Measurements from ENCODE around the gene RNGTT. TPM values are rescaled to one million over a fixed set of nuclear protein-coding genes. Genes with fewer than 3 reads are reported as not detected.
"Not testable (repeated sequence)": the region's sequence is repeated elsewhere in the genome, so short reads cannot be mapped to it uniquely, and the experiment has no call there.

RNGTT gene
- total RNA-seq, 3 donors from 2014 or later = 21.0 to 23.4 (median 21.5) TPM

DNA sequence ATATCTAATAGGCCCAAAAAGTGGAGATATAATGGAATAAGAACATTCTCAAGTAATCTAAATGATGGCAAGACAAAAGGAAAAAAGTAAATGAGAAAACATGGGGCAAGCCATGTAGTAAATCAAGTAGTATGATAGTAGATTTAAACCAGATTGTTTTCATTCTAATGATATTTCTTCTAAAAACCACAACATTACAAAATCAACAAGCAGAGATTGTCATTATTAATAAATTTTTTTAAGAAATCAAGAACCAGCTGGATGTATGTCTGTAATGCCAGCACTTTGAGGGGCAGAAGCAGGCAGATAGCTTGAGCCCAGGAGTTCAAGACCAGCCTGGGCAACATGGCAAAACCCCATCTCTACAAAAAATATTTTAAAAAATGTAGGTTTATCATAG lies 155.0 kb downstream of the RNGTT start:
- Mint-ChIP-seq H3K4me1 (ENCODE audit: low read depth) (peaks cover 8% of the 10 kb centered on the region), H3K36me3 (ENCODE audit: insufficient read depth) (peaks cover 41% of the 10 kb centered on the region), H3K9me3 (peaks cover 18% of the 10 kb centered on the region), H3K27me3 (ENCODE audit: low read depth) (no peaks in the 10 kb centered on the region), H3K4me3 (no peak overlapping the region)
- ATAC-seq = no peak
- no peak for DNase-seq

DNA sequence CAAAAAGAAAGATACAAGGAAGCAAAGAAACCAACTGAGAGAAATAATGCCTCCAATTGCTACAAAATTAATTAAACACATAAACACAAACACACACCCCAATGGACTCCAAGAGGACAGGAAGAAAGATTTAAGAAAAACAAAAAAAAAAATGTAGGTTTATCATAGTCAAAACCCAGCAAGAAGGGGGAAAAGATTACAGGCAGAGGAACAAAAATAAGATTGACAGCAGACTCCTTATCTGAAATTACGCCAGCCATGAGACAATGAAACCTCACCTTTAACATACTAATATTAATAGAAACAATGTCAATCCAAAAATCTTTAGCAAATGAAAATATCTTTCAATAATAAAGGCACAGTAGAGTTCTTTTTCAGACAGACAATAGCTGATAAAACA lies 155.8 kb downstream of the RNGTT start:
- Mint-ChIP-seq H3K9me3 (peaks cover 18% of the 10 kb centered on the region), H3K36me3 (ENCODE audit: insufficient read depth) (peaks cover 43% of the 10 kb centered on the region), H3K4me1 (ENCODE audit: low read depth) (peaks cover 10% of the 10 kb centered on the region), H3K4me3 (no peak overlapping the region), H3K27me3 (ENCODE audit: low read depth) (no peaks in the 10 kb centered on the region)
- ATAC-seq (no peak), DNase-seq (no peak)

DNA sequence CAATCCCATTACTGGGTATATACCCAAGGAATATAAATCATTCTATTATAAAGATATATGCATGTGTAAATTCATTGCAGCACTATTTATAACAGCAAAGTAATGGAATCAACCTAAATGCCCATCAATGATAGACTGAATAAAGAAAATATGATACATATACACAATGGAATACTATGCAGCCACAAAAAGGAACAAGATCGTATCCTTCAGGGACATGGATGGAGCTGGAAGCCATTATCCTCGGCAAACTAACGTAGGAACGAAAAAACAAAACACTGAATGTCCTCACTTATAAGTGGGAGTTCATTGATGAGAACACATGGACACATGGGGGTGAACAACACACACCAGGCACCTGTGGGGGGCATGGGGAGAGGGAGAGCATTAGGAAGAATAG lies 156.7 kb downstream of the RNGTT start:
- Mint-ChIP-seq H3K4me3 (no peak overlapping the region), H3K4me1 (ENCODE audit: low read depth) (peaks cover 10% of the 10 kb centered on the region), H3K36me3 (ENCODE audit: insufficient read depth) (peaks cover 46% of the 10 kb centered on the region), H3K27me3 (ENCODE audit: low read depth) (no peaks in the 10 kb centered on the region), H3K9me3 (peaks cover 18% of the 10 kb centered on the region)
- ATAC-seq (no peak), DNase-seq (no peak)

DNA sequence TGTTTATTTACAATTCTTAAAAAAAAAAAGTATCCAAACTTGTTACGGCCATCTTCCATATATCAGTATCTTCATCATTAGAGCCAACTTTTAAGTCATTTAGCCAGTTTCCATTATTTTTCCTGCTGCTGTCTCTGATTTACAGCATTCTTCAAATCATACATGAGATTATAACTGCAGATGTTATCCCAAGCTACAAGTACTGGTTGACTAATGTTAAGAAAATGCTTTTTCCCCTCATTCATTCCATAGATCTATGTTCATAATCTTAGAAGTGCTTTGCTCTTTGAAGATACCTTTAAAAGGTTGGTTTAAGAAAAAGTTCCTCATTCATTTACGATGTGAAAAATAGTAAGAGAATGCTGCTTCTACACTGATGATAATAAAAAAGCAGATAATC lies 158.7 kb downstream of the RNGTT start:
- peaks cover 18% of the 10 kb centered on the region for H3K9me3 Mint-ChIP-seq
- ATAC-seq (no peak), DNase-seq (no peak)
- H3K27me3 Mint-ChIP-seq (ENCODE audit: low read depth) = no peaks in the 10 kb centered on the region
- H3K4me3 Mint-ChIP-seq = no peak overlapping the region
- peaks cover 10% of the 10 kb centered on the region for H3K4me1 Mint-ChIP-seq (ENCODE audit: low read depth)
- H3K36me3 Mint-ChIP-seq (ENCODE audit: insufficient read depth) = peaks cover 57% of the 10 kb centered on the region

GRCh38 chr6:88785478-88785877 lies 177.9 kb downstream of the RNGTT start:
- Mint-ChIP-seq H3K27me3 (ENCODE audit: low read depth) (no peaks in the 10 kb centered on the region), H3K4me3 (no peak overlapping the region), H3K36me3 (ENCODE audit: insufficient read depth) (peaks cover 11% of the 10 kb centered on the region), H3K4me1 (ENCODE audit: low read depth) (no peaks in the 10 kb centered on the region), H3K9me3 (no peaks in the 10 kb centered on the region)
- ATAC-seq = no peak
- no peak for DNase-seq

- H3K36me3 Mint-ChIP-seq (ENCODE audit: insufficient read depth) = peaks cover 15% of the 10 kb centered on the region
- ATAC-seq (peak; percentile 69 to 76), DNase-seq (peak; percentile 18)
- no peak overlapping the region for H3K4me3 Mint-ChIP-seq
- H3K27me3 Mint-ChIP-seq (ENCODE audit: low read depth) = no peaks in the 10 kb centered on the region
- H3K9me3 Mint-ChIP-seq = no peaks in the 10 kb centered on the region
- no peaks in the 10 kb centered on the region for H3K4me1 Mint-ChIP-seq (ENCODE audit: low read depth)
Observed at GRCh38 chr6:88780714-88781389, 182.6 kb downstream of the RNGTT start.

GRCh38 chr6:88775866-88776571 lies 187.4 kb downstream of the RNGTT start:
- ATAC-seq (peak; percentile 38 to 48), DNase-seq (no peak)
- peaks cover 6% of the 10 kb centered on the region for H3K4me1 Mint-ChIP-seq (ENCODE audit: low read depth)
- no peaks in the 10 kb centered on the region for H3K9me3 Mint-ChIP-seq
- no peaks in the 10 kb centered on the region for H3K27me3 Mint-ChIP-seq (ENCODE audit: low read depth)
- H3K36me3 Mint-ChIP-seq (ENCODE audit: insufficient read depth) = peaks cover 20% of the 10 kb centered on the region
- no peak overlapping the region for H3K4me3 Mint-ChIP-seq

DNA sequence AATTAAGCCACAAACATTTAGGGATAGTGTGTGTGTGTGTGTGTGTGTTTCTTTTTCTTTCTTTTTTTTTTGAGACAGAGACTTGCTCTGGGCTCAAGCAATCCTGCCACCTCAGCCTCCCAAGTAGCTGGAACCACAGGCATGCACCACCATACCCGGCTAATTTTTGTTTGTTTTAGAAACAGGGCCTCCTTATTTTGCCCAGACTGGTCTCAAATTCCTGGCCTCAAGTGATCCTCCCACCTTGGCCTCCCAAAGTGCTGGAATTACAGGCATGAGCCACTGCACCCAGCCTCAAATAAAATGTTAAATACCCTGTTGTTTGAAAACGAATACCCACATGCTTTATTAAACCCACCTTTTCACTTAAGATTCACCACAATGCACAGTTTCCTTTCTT lies 195.3 kb downstream of the RNGTT start:
- peaks cover 14% of the 10 kb centered on the region for H3K36me3 Mint-ChIP-seq (ENCODE audit: insufficient read depth)
- not testable (repeated sequence) for DNase-seq; H3K9me3 Mint-ChIP-seq; H3K27me3 Mint-ChIP-seq (ENCODE audit: low read depth); ATAC-seq; H3K4me1 Mint-ChIP-seq (ENCODE audit: low read depth); H3K4me3 Mint-ChIP-seq

DNA sequence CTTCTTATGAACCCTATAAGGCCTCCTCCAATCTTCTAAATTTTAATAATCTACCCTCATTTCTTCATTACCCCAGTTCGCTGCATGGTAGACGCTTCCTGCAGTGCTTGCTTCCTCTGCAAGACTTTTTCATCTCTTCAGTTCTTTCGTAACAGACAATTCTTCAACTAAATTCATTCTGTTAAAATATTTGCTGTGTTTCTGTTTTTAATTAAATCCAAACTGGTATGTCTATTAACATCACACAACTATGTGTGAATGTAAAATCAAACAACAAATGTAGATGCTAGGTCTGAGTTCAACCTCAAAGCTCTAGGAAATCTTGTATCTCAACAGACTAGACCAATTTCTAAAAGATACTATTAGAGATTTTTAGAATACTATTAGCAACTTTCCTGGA lies 199.3 kb downstream of the RNGTT start:
- Mint-ChIP-seq H3K27me3 (ENCODE audit: low read depth) (no peaks in the 10 kb centered on the region), H3K9me3 (no peaks in the 10 kb centered on the region), H3K4me3 (no peak overlapping the region), H3K4me1 (ENCODE audit: low read depth) (peaks cover 8% of the 10 kb centered on the region), H3K36me3 (ENCODE audit: insufficient read depth) (peaks cover 17% of the 10 kb centered on the region)
- ATAC-seq = no peak
- DNase-seq = no peak

- no peaks in the 10 kb centered on the region for H3K27me3 Mint-ChIP-seq (ENCODE audit: low read depth)
- H3K9me3 Mint-ChIP-seq = no peaks in the 10 kb centered on the region
- peaks cover 8% of the 10 kb centered on the region for H3K4me1 Mint-ChIP-seq (ENCODE audit: low read depth)
- H3K36me3 Mint-ChIP-seq (ENCODE audit: insufficient read depth) = peaks cover 13% of the 10 kb centered on the region
- no peak for ATAC-seq
- DNase-seq = no peak
- H3K4me3 Mint-ChIP-seq = no peak overlapping the region
Observed at GRCh38 chr6:88763160-88763559, 200.3 kb downstream of the RNGTT start.

- Mint-ChIP-seq H3K4me1 (ENCODE audit: low read depth) (peaks cover 8% of the 10 kb centered on the region), H3K9me3 (no peaks in the 10 kb centered on the region), H3K4me3 (no peak overlapping the region), H3K27me3 (ENCODE audit: low read depth) (no peaks in the 10 kb centered on the region), H3K36me3 (ENCODE audit: insufficient read depth) (peaks cover 18% of the 10 kb centered on the region)
- peak in 1 of 2 donors; percentile 35 for ATAC-seq
- no peak for DNase-seq
Observed at GRCh38 chr6:88761237-88762031, 202.0 kb downstream of the RNGTT start.

DNA sequence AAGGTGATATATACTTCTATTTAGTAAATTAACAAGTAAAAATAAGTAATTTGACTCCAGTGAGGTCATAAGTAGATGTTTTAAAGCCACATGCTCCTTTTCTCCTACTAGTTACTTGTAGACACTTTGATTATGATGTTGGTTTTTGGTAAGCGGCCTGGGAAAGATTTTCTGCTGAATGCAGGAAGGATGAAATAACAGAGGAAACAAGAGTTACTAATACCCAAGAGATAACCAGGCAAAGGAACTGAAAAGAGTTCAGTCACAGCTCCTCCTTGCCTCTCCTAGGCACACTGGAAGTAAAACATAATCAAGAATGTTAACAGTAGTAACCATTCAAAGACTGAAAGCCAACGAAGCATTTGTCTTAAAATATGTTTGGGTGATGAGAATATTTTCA lies 203.3 kb downstream of the RNGTT start:
- peaks cover 5% of the 10 kb centered on the region for H3K9me3 Mint-ChIP-seq
- DNase-seq (no peak), ATAC-seq (no peak)
- H3K27me3 Mint-ChIP-seq (ENCODE audit: low read depth) = no peaks in the 10 kb centered on the region
- no peak overlapping the region for H3K4me3 Mint-ChIP-seq
- H3K4me1 Mint-ChIP-seq (ENCODE audit: low read depth) = peaks cover 8% of the 10 kb centered on the region
- H3K36me3 Mint-ChIP-seq (ENCODE audit: insufficient read depth) = peaks cover 23% of the 10 kb centered on the region

DNA sequence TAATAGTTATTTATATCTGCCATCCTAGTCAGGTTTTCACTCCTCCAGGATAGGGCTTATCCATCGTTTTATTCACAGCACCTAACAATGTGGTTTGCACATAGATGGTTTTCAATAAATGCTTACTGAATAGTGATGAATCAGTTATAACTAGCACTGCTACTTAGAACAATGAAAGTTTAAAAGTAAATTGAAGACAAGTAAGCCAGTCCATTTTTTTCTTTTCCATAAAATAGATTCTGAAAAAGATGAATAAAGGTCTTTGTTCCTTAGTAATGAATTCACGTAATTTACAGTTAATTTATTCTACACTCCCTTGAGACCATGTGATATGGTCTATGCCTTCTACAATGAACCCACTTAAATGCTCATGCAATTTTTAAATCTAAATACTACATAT lies 212.5 kb downstream of the RNGTT start:
- Mint-ChIP-seq H3K4me1 (ENCODE audit: low read depth) (peaks cover 2% of the 10 kb centered on the region), H3K9me3 (peaks cover 9% of the 10 kb centered on the region), H3K36me3 (ENCODE audit: insufficient read depth) (peaks cover 28% of the 10 kb centered on the region), H3K27me3 (ENCODE audit: low read depth) (no peaks in the 10 kb centered on the region), H3K4me3 (no peak overlapping the region)
- no peak for DNase-seq
- ATAC-seq = no peak

GRCh38 chr6:88749849-88750248 lies 213.6 kb downstream of the RNGTT start:
- peaks cover 22% of the 10 kb centered on the region for H3K36me3 Mint-ChIP-seq (ENCODE audit: insufficient read depth)
- no peaks in the 10 kb centered on the region for H3K27me3 Mint-ChIP-seq (ENCODE audit: low read depth)
- no peak overlapping the region for H3K4me3 Mint-ChIP-seq
- H3K4me1 Mint-ChIP-seq (ENCODE audit: low read depth) = peaks cover under 1% of the 10 kb centered on the region
- DNase-seq (no peak), ATAC-seq (no peak)
- peaks cover 1% of the 10 kb centered on the region for H3K9me3 Mint-ChIP-seq
